Breast epithelium (tissue), 3 donors: ENCODE results near the gene MEF2C.

Source experiments
- POLR2A ChIP-seq: fragments of 450-650 bp; IDR thresholded peaks from one replicate; pipeline ENCODE4 v1.6.1; 2016; ENCODE audit warnings: antibody characterized with exemption, mild to moderate bottlenecking, moderate library complexity
- POLR2AphosphoS5 ChIP-seq, 3 donors: sonication (generic); formaldehyde crosslinking; IDR thresholded peaks; one replicate each; pipeline ENCODE4 v1.6.1; 2017; ENCODE audit warnings: antibody characterized with exemption in 3 of 3

DNA sequence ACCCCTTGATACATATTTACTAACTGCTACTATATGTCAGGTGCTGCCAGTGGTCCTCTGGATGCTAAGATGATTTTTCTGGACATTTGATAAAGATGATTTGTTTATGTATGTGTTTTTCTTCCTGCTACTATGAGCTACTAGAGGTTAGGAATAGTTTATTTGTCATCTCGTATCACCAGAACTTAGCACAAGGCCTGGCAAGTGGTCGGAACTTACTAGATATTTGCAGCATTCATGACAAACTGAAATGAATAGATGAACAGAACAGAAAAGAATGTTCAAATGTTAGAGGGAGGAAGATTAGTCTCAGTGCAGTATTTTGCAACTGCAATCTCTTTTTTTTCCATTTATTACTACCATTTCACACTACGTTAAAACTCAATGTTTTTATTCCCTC is 114.6 kb downstream of the MEF2C start:
- TF ChIP-seq POLR2AphosphoS5 (IDR thresholded peaks at IDR 0.05) = no peak
- no peak for TF ChIP-seq POLR2A
